Measurements from ENCODE around the gene VKORC1.

The VKORC1 gene

DNA sequence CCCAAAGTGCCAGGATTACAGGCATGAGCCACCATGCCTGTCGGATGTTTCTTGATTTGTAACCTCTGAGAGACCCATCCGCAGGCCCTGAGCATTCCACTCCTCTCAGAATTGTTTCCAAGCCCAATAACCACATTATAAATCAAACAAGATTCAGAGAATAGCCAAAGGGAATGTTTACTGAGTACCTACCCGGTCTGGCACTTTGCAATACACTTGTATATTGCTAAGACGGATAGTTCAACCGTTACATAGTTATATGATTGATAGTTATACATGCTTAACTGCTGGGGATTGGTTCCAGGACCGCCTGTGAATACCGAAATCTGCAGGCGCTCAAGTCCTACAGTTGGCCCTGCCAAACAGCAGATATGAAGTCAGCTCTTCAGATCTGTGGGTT lies 19.9 kb upstream of the VKORC1 start:
- Histone ChIP-seq H3K36me3 (peaks cover 48% of the 10 kb centered on the region), H3K4me1 (peaks cover 56% of the 10 kb centered on the region)

DNA sequence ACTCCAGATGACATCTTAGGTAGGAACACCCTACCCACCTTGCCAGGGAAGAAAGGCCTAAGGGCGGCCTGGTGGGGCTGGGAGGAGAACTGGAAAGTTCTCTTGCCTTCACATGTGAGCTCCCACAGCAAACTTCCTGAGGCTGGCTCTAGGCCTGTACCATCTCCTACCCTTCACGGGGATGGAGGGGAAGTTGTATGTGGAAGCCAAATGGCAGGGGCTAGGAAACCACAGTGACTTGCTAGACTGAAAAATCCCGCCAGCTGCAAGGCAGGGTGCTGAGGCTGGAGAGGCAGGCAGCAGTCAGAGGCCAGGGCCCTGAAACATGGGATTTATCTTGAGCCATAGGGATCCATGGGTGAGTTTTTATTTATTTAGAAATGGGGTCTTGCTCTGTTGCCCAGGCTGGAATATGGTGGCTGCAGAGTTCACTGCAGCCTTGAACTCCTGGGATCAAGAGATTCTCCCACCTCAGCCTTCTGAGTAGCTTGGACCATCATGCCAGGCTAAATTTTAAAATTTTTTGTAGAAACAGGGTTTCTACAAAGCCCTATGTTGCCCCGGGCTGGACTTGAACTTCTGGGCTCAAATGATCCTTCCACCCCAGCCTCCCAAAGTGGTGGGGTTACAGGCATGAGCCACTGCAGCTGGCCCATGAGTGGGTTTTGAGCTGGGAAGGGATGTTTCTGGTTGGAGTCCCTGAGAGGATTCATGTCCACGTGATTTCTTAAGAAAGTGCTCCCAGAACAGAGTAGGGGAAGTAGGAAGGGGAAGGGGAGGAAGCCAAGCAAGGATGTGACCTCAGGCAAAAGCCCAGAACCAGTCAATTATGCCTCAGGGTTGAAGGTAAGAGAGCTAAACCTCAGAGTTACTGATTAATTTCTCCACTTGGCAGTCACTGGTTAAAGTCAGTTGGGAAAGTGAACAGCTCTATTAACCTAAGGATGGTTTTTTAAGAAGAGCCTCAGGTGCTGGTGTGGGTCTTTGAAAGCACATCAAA lies 18.8 kb upstream of the VKORC1 start:
- peaks cover 6% of the 10 kb centered on the region for H4K20me1 ChIP-seq
- peak overlapping the region; percentile 77 for H3K27ac ChIP-seq
- 0 out of 2 replicates have a peak overlapping the region, but pooled peaks have one; percentile 36 for H3K4me3 ChIP-seq
- peak overlapping the region; percentile 70 for H3K4me2 ChIP-seq
- H3K9ac ChIP-seq = peak overlapping the region; percentile 51
- no peaks in the 10 kb centered on the region for H3K27me3 ChIP-seq
- H3K4me1 ChIP-seq = peaks cover 58% of the 10 kb centered on the region
- TF ChIP-seq Cebpa-rat (IDR thresholded peaks at IDR 0.05) = no peak
- H3K9me3 ChIP-seq = no peaks in the 10 kb centered on the region
- peaks cover 43% of the 10 kb centered on the region for H3K36me3 ChIP-seq

More for the DNA sequence above, 19.9 kb upstream of the VKORC1 start:
- Histone ChIP-seq H3K9me3 (no peaks in the 10 kb centered on the region), H3K27me3 (no peaks in the 10 kb centered on the region), H3K27ac (no peak overlapping the region), H3K9ac (no peak overlapping the region), H3K4me3 (no peak overlapping the region), H4K20me1 (peaks cover 16% of the 10 kb centered on the region), H3K4me2 (0 out of 2 replicates have a peak overlapping the region, but pooled peaks have one; percentile 70)
- TF ChIP-seq Cebpa-rat (IDR thresholded peaks at IDR 0.05) = no peak

DNA sequence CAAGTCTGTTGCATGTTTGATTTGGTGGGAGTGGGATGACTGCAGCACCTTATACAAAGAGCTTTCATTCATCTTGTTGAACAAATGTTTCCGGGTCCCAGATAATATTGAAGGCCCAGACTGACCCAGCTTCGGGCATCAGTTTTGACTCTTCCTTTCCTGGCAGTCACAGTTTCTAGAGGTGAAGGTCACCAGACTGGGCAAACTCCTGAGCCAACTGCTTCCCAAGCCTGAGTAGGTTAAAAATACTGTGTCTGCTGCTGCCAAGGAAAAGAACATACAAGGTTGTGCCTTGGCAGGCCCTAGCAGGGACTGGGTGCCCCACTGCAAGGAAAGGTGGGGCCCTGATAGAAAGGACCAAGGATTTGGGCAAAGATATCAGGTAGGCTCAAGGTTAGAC lies 18.1 kb upstream of the VKORC1 start:
- TF ChIP-seq Cebpa-rat (IDR thresholded peaks at IDR 0.05) = no peak
- peak overlapping the region; percentile 77 for H3K27ac ChIP-seq
- no peak overlapping the region for H3K4me3 ChIP-seq
- no peaks in the 10 kb centered on the region for H4K20me1 ChIP-seq
- H3K9ac ChIP-seq = peak overlapping the region; percentile 51
- H3K9me3 ChIP-seq = no peaks in the 10 kb centered on the region
- peak overlapping the region; percentile 70 for H3K4me2 ChIP-seq
- no peaks in the 10 kb centered on the region for H3K27me3 ChIP-seq
- H3K36me3 ChIP-seq = peaks cover 43% of the 10 kb centered on the region
- peaks cover 57% of the 10 kb centered on the region for H3K4me1 ChIP-seq

DNA sequence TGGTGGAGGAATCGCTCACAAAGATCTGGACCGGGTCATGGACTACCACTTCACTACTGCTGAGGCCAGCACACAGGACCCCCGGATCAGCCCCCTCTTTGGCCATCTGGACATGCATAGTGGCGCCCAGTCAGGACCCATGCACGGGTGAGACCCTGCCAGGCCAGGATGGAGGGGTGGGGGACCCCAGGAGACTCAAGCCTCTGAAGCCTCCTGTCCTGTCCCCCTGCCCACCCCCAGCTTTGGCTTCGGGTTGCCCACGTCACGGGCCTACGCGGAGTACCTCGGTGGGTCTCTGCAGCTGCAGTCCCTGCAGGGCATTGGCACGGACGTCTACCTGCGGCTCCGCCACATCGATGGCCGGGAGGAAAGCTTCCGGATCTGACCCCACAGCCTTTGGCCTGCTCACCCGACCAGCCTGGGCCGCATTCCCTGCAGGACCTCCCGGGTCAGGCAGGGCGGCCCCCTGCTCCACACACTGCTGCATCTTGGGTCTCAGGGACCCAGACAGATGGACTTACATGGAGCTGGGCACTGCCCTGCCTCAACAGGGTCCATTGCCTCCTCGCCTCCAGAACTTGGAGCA lies 17.4 kb upstream of the VKORC1 start:
- no peak for TF ChIP-seq Cebpa-rat (IDR thresholded peaks at IDR 0.05)
- no peaks in the 10 kb centered on the region for H3K27me3 ChIP-seq
- no peak overlapping the region for H3K4me2 ChIP-seq
- no peak overlapping the region for H3K4me3 ChIP-seq
- no peaks in the 10 kb centered on the region for H4K20me1 ChIP-seq
- H3K9me3 ChIP-seq = no peaks in the 10 kb centered on the region
- no peak overlapping the region for H3K9ac ChIP-seq
- H3K36me3 ChIP-seq = peaks cover 43% of the 10 kb centered on the region
- peaks cover 64% of the 10 kb centered on the region for H3K4me1 ChIP-seq
- H3K27ac ChIP-seq = no peak overlapping the region

DNA sequence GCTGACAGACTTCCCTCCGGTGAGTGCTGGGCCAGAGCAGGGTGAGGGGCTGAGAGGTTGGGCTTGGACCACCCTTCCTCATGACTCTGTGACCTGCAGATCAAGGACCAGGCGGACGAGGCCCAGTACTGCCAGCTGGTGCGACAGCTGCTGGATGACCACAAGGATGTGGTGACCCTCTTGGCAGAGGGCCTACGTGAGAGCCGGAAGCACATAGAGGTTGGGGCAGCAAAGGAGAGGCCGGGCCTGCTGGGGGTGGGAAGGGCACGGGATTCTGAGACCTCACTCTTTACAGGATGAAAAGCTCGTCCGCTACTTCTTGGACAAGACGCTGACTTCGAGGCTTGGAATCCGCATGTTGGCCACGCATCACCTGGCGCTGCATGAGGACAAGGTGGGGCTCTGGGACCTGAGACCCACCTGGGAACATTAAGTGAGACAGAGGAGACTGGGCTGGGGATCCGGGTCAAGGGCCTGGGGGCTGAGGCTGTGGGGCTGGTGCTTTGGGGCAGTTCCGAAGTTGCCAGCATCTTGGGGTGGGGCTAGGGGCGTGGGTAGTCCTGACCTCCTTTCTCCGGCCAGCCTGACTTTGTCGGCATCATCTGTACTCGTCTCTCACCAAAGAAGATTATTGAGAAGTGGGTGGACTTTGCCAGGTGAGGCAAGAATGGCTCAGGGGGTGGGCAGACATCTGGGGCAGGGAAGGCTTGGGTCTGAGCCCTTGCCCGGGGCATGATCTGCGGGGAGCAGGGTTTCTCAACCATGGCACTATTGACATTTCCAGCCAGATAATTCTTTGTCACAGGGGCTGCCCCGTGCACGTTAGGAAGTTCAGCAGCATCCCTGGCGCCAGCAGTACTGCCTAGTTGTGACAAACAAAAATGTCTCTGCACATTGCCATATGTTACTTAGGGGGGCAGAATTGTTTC lies 15.8 kb upstream of the VKORC1 start:
- H3K27me3 ChIP-seq = no peaks in the 10 kb centered on the region
- H3K36me3 ChIP-seq = peaks cover 43% of the 10 kb centered on the region
- H3K9me3 ChIP-seq = no peaks in the 10 kb centered on the region
- H3K27ac ChIP-seq = no peak overlapping the region
- no peak for TF ChIP-seq Cebpa-rat (IDR thresholded peaks at IDR 0.05)
- no peak overlapping the region for H3K4me3 ChIP-seq
- H3K4me2 ChIP-seq = no peak overlapping the region
- no peak overlapping the region for H3K9ac ChIP-seq
- H4K20me1 ChIP-seq = no peaks in the 10 kb centered on the region
- H3K4me1 ChIP-seq = peaks cover 66% of the 10 kb centered on the region

DNA sequence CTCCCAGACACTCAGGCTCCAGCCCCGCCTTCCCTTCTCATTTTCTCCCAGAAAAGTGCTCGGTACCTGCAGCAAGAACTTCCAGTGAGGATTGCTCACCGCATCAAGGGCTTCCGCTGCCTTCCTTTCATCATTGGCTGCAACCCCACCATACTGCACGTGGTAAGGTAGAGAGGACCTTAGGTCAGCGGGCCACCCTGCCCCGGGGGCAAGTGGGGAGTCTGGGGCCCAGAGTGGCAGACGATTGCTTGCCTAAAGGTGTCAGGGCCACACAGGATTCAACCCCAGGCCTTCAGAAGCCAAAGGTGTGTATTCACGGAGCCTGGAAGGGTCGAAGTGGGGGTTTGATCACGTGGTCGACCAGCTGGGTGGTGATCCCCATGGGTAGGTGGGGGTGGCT lies 15.0 kb upstream of the VKORC1 start:
- no peak overlapping the region for H3K9ac ChIP-seq
- H3K4me1 ChIP-seq = peaks cover 65% of the 10 kb centered on the region
- TF ChIP-seq Cebpa-rat (IDR thresholded peaks at IDR 0.05) = no peak
- H3K9me3 ChIP-seq = no peaks in the 10 kb centered on the region
- H3K4me2 ChIP-seq = peak overlapping the region; percentile 98
- no peak overlapping the region for H3K27ac ChIP-seq
- H3K27me3 ChIP-seq = no peaks in the 10 kb centered on the region
- no peak overlapping the region; the same call in 1 of the 2 replicates for H3K4me3 ChIP-seq
- H3K36me3 ChIP-seq = peaks cover 43% of the 10 kb centered on the region
- no peaks in the 10 kb centered on the region for H4K20me1 ChIP-seq

DNA sequence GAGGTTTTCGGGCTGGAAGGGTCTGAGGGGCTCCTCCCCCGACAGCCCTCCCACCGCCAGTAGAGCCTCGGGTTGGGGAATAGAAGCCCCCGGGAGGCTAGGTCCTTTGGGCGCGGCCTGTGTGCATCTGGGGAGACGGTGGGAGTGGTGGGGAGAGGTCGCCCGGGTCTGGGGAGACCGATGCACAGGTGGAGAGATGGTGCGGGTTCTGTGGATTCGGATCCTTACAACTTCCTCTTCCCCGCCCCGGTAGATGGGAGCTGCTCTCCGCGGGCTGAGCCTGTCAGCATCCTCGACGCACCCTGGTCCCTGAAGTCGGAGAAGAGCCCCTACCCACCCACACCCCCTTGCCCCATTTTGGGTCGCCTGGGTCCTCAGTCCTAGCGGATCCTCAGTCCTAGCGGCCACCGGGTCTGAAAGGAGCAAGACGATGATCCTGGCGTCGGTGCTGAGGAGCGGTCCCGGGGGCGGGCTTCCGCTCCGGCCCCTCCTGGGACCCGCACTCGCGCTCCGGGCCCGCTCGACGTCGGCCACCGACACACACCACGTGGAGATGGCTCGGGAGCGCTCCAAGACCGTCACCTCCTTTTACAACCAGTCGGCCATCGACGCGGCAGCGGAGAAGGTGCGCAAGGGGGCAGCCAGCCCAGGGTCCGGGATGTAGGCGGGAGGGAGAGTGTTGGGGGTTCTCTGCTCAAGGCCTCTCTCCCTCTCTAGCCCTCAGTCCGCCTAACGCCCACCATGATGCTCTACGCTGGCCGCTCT lies 14.4 kb upstream of the VKORC1 start:
- H3K4me1 ChIP-seq = peaks cover 59% of the 10 kb centered on the region
- TF ChIP-seq Cebpa-rat (IDR thresholded peaks at IDR 0.05) = no peak
- H3K27ac ChIP-seq = peak overlapping the region; percentile 90
- H3K9ac ChIP-seq = peak overlapping the region; percentile 95
- no peaks in the 10 kb centered on the region for H3K9me3 ChIP-seq
- H3K36me3 ChIP-seq = peaks cover 43% of the 10 kb centered on the region
- peak overlapping the region; percentile 100 for H3K4me3 ChIP-seq
- H3K4me2 ChIP-seq = peak overlapping the region; percentile 98
- no peaks in the 10 kb centered on the region for H4K20me1 ChIP-seq
- no peaks in the 10 kb centered on the region for H3K27me3 ChIP-seq

DNA sequence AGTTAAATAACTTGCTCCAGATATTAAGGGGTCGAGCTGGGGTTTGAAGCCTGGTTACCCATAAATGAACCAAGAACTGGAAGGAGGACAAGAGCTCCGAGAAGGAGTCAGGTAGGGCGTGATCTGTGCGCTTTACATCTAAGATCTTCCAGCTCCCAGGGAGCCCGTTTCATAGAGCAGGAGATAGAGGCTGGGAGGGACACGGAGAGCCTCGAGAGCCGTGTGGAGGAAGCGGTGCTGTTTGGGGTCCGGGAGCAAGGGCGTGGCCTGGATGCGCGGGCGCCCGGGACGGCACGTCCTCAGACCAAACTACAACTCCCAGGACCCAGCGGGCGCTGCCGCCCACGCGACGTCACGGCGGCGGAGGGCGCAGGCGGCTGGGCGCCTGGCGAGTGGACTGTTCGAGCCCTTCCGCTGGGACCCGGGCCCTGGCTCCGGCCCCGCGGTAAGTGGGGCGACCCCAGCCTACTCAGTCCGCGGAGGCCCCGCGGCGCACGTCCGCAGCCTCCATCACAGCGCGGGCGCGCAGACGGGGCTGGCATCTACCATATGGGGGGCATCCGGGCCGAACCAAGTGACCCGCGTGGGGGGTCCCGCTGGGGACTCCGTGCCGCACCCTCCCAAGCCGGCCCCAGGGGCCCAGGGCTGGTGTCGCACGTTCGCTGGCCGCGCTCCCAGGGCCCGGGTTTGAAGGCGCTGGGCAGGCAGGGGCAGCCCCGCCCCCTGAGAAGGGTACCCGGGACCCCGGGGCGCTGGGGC lies 13.6 kb upstream of the VKORC1 start, which contains the start of gene BCKDK:
TSS of gene BCKDK (plus strand) at position 352 of the 759 bp plus-strand sequence. CDS start 838 bp downstream, outside the sequence.
- Histone ChIP-seq H3K4me3 (peak within 1 kb of the TSS; percentile 100), H3K36me3 (peaks cover 42% of the 10 kb centered on the region), H3K4me2 (peak within 1 kb of the TSS; percentile 98), H3K9ac (peak within 1 kb of the TSS; percentile 95), H3K4me1 (peaks cover 51% of the 10 kb centered on the region), H4K20me1 (no peaks in the 10 kb centered on the region), H3K9me3 (no peaks in the 10 kb centered on the region), H3K27ac (peak within 1 kb of the TSS; percentile 90), H3K27me3 (no peaks in the 10 kb centered on the region)
- no peak for TF ChIP-seq Cebpa-rat (IDR thresholded peaks at IDR 0.05)
